C4-2B (cell line): ENCODE results near the gene ZSWIM5.

Source experiments
- CTCF ChIP-seq: fragments of 450-650 bp; conservative IDR thresholded peaks from 2 replicates; pipeline ENCODE4 v1.5.1; 2017; ENCODE audit warnings: mild to moderate bottlenecking
- ZFX ChIP-seq: fragments of 450-650 bp; IDR thresholded peaks from 2 replicates; pipeline ENCODE4 v1.6.1; 2017

GRCh38 chr1:45216861-45217260, 10.5 kb upstream of the ZSWIM5 start:
- TF ChIP-seq CTCF (no peak), ZFX (no peak)
